GM21786 (cell line): ENCODE results near the gene BOLA1.
A peak's percentile ranks its signal among the peaks of the same experiment; 100 is the strongest.
"Not testable (repeated sequence)": the region's sequence is repeated elsewhere in the genome, so short reads cannot be mapped to it uniquely, and the experiment has no call there.

Experiments
- ATAC-seq: cut with Tn5 transposase; IDR thresholded peaks from one replicate; pipeline ENCODE4 v1.9.1; 2021; ENCODE audit not compliant: unreplicated experiment

The BOLA1 gene

GRCh38 chr1:149899460-149900284 lies at the start of gene BOLA1:
BOLA1 (plus strand) TSS chr1:149899568; CDS start chr1:149900060, 492 bp downstream.
- ATAC-seq: peak; percentile 95

GRCh38 chr1:149849947-149850360 lies 49.4 kb upstream of the BOLA1 start:
- ATAC-seq: no peak

- peak; percentile 64 for ATAC-seq
Measured at GRCh38 chr1:149850732-149851345, 48.5 kb upstream of the BOLA1 start.

- peak; percentile 27 for ATAC-seq
Measured at GRCh38 chr1:149851585-149852213, 47.7 kb upstream of the BOLA1 start.

GRCh38 chr1:149852263-149852662 lies 47.1 kb upstream of the BOLA1 start:
- not testable (repeated sequence) for ATAC-seq

GRCh38 chr1:149860271-149860670 lies 39.1 kb upstream of the BOLA1 start:
- peak; percentile 1 for ATAC-seq

- ATAC-seq: peak; percentile 67
Measured at GRCh38 chr1:149860684-149861496, 38.5 kb upstream of the BOLA1 start.

- ATAC-seq: peak; percentile 6
Measured at GRCh38 chr1:149861497-149862054, 37.8 kb upstream of the BOLA1 start.

GRCh38 chr1:149866887-149867286 lies 32.5 kb upstream of the BOLA1 start:
- not testable (repeated sequence) for ATAC-seq

GRCh38 chr1:149873060-149873459 lies 26.3 kb upstream of the BOLA1 start:
- ATAC-seq: not testable (repeated sequence)

GRCh38 chr1:149877211-149877946 lies 22.0 kb upstream of the BOLA1 start:
- ATAC-seq: no peak

- ATAC-seq: no peak
Measured at GRCh38 chr1:149879556-149879955, 19.8 kb upstream of the BOLA1 start.

- ATAC-seq: no peak
Measured at GRCh38 chr1:149881876-149882275, 17.5 kb upstream of the BOLA1 start.

GRCh38 chr1:149883598-149884247 lies 15.6 kb upstream of the BOLA1 start:
- ATAC-seq: no peak

- no peak for ATAC-seq
Measured at GRCh38 chr1:149884433-149885338, 14.7 kb upstream of the BOLA1 start.

- ATAC-seq: no peak
Measured at GRCh38 chr1:149885339-149886120, 13.8 kb upstream of the BOLA1 start.

- ATAC-seq: not testable (repeated sequence)
Measured at GRCh38 chr1:149886121-149886395, 13.3 kb upstream of the BOLA1 start.
